Ascending aorta (tissue), 2 donors: ENCODE data around the gene SCAF4. TPM values are rescaled to one million over a fixed set of nuclear protein-coding genes. Genes with fewer than 3 reads are reported as not detected.

Experiments
- DNase-seq, 2 donors: peaks; one replicate each; pipeline ENCODE4 v3.0.0-alpha.2; 2019; ENCODE audit warnings: low spot score in 2 of 2
- H3K27ac ChIP-seq, 2 donors: fragments of 200-600 bp; sonication (generic); one replicate each; pipeline ENCODE4 v1.5.1; 2016 to 2017; ENCODE audit warnings: mild to moderate bottlenecking in 1 of 2
- H3K27me3 ChIP-seq: fragments of 200-600 bp; sonication (generic); one replicate; pipeline ENCODE4 v1.5.1; 2017
- H3K36me3 ChIP-seq, 2 donors: fragments of 200-600 bp; sonication (generic); one replicate each; pipeline ENCODE4 v1.5.1; 2016
- H3K4me1 ChIP-seq, 2 donors: fragments of 200-600 bp; sonication (generic); one replicate each; pipeline ENCODE4 v1.5.1; 2016 to 2017; ENCODE audit warnings: mild to moderate bottlenecking in 1 of 2
- H3K4me3 ChIP-seq, 2 donors: fragments of 200-600 bp; sonication (generic); one replicate each; pipeline ENCODE4 v1.5.1; 2016 to 2017; ENCODE audit warnings: mild to moderate bottlenecking in 1 of 2
- H3K9me3 ChIP-seq, 2 donors: fragments of 200-600 bp; sonication (generic); one replicate each; pipeline ENCODE4 v1.5.1; 2016
- intact Hi-C: fragments of 100-400 bp; cut with DNase I; formaldehyde crosslinking; loops from one replicate; pipeline ENCODE4 v1.15.1; 2023
- total RNA-seq: library from RNA; depleted of rRNA; stranded (reverse); fragments of >200 nt; gene quantifications from one replicate; pipeline ENCODE4 v1.1.0, GENCODE V29; 2016
- TF ChIP-seq, protein P1 (sequence below), 3 experiments: fragments of 200-600 bp in 2 of 3; fragments of 450-650 bp in 1 of 3; sonication (generic) in 2 of 3; IDR thresholded peaks; one replicate each; pipeline ENCODE4 v1.5.1; 2016 to 2019; ENCODE audit warnings: antibody characterized with exemption in 3 of 3, mild to moderate bottlenecking in 1 of 3, moderate library complexity in 1 of 3

The SCAF4 gene
- total RNA-seq, 1 donor from 2014 or later = 31.2 TPM

- Histone ChIP-seq H3K27ac (no peak overlapping the region), H3K27me3 (no peaks in the 10 kb centered on the region), H3K4me1 (no peaks in the 10 kb centered on the region), H3K36me3 (peaks cover 5 to 13% of the 10 kb centered on the region in 2 donors), H3K9me3 (no peaks in the 10 kb centered on the region), H3K4me3 (no peak overlapping the region)
- intact Hi-C loops = no loop called here
- DNase-seq = no peak
- TF ChIP-seq, protein P1, sequence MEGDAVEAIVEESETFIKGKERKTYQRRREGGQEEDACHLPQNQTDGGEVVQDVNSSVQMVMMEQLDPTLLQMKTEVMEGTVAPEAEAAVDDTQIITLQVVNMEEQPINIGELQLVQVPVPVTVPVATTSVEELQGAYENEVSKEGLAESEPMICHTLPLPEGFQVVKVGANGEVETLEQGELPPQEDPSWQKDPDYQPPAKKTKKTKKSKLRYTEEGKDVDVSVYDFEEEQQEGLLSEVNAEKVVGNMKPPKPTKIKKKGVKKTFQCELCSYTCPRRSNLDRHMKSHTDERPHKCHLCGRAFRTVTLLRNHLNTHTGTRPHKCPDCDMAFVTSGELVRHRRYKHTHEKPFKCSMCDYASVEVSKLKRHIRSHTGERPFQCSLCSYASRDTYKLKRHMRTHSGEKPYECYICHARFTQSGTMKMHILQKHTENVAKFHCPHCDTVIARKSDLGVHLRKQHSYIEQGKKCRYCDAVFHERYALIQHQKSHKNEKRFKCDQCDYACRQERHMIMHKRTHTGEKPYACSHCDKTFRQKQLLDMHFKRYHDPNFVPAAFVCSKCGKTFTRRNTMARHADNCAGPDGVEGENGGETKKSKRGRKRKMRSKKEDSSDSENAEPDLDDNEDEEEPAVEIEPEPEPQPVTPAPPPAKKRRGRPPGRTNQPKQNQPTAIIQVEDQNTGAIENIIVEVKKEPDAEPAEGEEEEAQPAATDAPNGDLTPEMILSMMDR (IDR thresholded peaks at IDR 0.05) = no peak
These were observed 56.0 kb downstream of the SCAF4 start for GRCh38 chr21:31675960-31676359.

DNA sequence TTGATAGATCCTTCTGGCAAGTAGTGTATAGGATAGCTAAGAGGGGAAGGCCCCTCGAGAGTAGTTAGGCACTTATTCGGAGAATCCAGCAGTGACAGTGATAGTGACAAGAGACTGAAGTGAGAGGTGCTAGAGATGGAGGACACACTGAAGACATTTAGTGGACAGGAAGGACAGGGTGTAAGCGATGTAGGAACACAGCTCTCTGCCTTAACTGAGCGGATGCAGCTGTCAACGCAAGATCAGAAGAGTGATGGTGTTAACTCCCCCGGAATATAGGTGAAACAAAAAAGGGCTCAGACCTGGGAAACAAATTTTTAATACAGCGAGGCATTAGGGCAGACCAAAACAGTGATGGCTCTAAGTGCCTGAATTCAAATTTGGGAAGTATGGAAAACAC lies 56.6 kb downstream of the SCAF4 start:
- Histone ChIP-seq H3K27ac (no peak overlapping the region), H3K4me1 (no peaks in the 10 kb centered on the region), H3K4me3 (no peak overlapping the region), H3K9me3 (no peaks in the 10 kb centered on the region), H3K27me3 (no peaks in the 10 kb centered on the region), H3K36me3 (peaks cover 5 to 19% of the 10 kb centered on the region in 2 donors)
- TF ChIP-seq, protein P1 (IDR thresholded peaks at IDR 0.05) = no peak
- DNase-seq = no peak
- intact Hi-C loops = no loop called here

GRCh38 chr21:31673321-31673912 lies 58.5 kb downstream of the SCAF4 start:
- Histone ChIP-seq H3K27ac (no peak overlapping the region), H3K4me3 (no peak overlapping the region), H3K9me3 (no peaks in the 10 kb centered on the region), H3K4me1 (no peaks in the 10 kb centered on the region), H3K27me3 (no peaks in the 10 kb centered on the region), H3K36me3 (peaks cover 10 to 29% of the 10 kb centered on the region in 2 donors)
- TF ChIP-seq, protein P1 (IDR thresholded peaks at IDR 0.05) = no peak
- DNase-seq = no peak
- intact Hi-C loops = no loop called here

- Histone ChIP-seq H3K27ac (no peak overlapping the region), H3K36me3 (peaks cover 20 to 44% of the 10 kb centered on the region in 2 donors), H3K9me3 (no peaks in the 10 kb centered on the region), H3K4me3 (no peak overlapping the region), H3K4me1 (no peaks in the 10 kb centered on the region), H3K27me3 (no peaks in the 10 kb centered on the region)
- no peak for DNase-seq
- intact Hi-C loops = no loop called here
- TF ChIP-seq, protein P1 (IDR thresholded peaks at IDR 0.05) = no peak
These were observed 60.0 kb downstream of the SCAF4 start for GRCh38 chr21:31671931-31672330.

- Histone ChIP-seq H3K4me3 (no peak overlapping the region), H3K27me3 (no peaks in the 10 kb centered on the region), H3K27ac (no peak overlapping the region), H3K4me1 (no peaks in the 10 kb centered on the region), H3K36me3 (peaks cover 22 to 51% of the 10 kb centered on the region in 2 donors), H3K9me3 (no peaks in the 10 kb centered on the region)
- TF ChIP-seq, protein P1 (IDR thresholded peaks at IDR 0.05) = no peak
- DNase-seq = no peak
- intact Hi-C loops = no loop called here
These were observed 60.7 kb downstream of the SCAF4 start for GRCh38 chr21:31671146-31671716.
